VCaP (cell line): Measurements from ENCODE around the gene EFCAB6.

Experiments
- H3K27ac ChIP-seq: fragments of 450-650 bp; 2 replicates; pipeline ENCODE4 v1.5.1; 2017
- TF ChIP-seq, protein P1 (sequence below): fragments of 450-650 bp; conservative IDR thresholded peaks from 2 replicates; pipeline ENCODE4 v1.5.1; 2017; ENCODE audit warnings: mild to moderate bottlenecking, moderate library complexity

EFCAB6 gene, protein sequence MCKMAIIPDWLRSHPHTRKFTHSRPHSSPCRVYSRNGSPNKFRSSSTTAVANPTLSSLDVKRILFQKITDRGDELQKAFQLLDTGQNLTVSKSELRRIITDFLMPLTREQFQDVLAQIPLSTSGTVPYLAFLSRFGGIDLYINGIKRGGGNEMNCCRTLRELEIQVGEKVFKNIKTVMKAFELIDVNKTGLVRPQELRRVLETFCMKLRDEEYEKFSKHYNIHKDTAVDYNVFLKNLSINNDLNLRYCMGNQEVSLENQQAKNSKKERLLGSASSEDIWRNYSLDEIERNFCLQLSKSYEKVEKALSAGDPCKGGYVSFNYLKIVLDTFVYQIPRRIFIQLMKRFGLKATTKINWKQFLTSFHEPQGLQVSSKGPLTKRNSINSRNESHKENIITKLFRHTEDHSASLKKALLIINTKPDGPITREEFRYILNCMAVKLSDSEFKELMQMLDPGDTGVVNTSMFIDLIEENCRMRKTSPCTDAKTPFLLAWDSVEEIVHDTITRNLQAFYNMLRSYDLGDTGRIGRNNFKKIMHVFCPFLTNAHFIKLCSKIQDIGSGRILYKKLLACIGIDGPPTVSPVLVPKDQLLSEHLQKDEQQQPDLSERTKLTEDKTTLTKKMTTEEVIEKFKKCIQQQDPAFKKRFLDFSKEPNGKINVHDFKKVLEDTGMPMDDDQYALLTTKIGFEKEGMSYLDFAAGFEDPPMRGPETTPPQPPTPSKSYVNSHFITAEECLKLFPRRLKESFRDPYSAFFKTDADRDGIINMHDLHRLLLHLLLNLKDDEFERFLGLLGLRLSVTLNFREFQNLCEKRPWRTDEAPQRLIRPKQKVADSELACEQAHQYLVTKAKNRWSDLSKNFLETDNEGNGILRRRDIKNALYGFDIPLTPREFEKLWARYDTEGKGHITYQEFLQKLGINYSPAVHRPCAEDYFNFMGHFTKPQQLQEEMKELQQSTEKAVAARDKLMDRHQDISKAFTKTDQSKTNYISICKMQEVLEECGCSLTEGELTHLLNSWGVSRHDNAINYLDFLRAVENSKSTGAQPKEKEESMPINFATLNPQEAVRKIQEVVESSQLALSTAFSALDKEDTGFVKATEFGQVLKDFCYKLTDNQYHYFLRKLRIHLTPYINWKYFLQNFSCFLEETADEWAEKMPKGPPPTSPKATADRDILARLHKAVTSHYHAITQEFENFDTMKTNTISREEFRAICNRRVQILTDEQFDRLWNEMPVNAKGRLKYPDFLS (N-terminal part only)

DNA sequence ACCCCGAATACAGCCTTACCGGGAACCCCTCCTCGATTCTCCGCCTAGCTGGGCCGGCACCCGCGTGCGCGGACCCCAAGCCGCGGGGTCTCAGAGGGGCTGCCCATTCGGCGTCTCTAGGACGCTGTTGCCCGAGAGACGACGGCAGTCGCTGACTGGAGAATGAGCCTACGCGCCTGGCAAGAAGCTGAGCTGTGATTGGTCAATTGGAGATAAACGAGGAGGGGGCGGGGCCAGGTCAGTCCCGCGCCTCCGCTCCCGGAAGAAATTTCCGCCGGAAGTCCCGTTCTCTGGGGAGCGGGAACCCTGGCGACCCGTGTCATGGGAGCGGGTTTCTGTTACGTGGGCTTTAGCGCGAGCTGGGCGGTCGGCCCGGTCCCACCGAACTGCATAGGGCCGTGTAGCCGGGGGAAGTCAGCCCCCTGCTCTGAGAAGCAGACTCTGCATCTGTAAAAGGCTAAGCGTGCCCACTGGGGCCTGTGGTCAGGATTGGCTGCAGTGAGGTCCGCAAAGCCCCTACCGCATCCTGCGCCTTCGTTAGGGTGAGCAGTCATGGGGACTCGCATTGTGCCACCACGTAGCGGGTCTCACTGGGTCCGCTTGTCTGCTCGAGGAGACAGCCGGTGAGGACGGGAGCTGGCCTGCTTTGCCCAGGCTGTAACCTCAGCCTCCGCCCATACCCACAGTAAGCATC is at the start of gene EFCAB6:
Gene EFCAB6 (minus strand): TSS at position 157 of the 694 bp plus-strand sequence. CDS start 29,987 bp downstream, outside the sequence.
- H3K27ac ChIP-seq: peak within 1 kb of the TSS; percentile 79
- TF ChIP-seq, protein P1, sequence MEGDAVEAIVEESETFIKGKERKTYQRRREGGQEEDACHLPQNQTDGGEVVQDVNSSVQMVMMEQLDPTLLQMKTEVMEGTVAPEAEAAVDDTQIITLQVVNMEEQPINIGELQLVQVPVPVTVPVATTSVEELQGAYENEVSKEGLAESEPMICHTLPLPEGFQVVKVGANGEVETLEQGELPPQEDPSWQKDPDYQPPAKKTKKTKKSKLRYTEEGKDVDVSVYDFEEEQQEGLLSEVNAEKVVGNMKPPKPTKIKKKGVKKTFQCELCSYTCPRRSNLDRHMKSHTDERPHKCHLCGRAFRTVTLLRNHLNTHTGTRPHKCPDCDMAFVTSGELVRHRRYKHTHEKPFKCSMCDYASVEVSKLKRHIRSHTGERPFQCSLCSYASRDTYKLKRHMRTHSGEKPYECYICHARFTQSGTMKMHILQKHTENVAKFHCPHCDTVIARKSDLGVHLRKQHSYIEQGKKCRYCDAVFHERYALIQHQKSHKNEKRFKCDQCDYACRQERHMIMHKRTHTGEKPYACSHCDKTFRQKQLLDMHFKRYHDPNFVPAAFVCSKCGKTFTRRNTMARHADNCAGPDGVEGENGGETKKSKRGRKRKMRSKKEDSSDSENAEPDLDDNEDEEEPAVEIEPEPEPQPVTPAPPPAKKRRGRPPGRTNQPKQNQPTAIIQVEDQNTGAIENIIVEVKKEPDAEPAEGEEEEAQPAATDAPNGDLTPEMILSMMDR: no peak

- peak overlapping the region; percentile 57 for H3K27ac ChIP-seq
- TF ChIP-seq, protein P1: no peak
These were observed 49.4 kb upstream of the EFCAB6 start for GRCh38 chr22:43861529-43861928.

DNA sequence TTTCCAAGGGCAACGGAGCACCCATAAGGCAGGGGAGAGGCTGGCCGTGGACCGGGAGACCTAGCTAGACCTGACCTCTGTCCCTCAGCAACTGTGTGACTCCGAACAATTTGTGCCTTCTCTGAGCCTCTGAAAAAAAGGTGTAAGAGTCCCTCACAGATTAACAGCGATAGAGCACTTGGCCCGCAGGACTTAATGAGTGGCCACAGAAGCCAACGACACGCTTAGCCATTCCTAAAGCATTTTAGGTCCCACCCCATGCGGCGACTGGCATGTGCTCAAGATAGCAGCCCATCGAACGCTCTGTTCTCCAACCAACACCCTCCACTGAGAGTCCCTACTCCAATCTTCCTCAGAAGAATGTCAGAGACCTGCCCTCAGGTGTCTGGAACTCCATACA is 48.7 kb upstream of the EFCAB6 start:
- TF ChIP-seq, protein P1: no peak

DNA sequence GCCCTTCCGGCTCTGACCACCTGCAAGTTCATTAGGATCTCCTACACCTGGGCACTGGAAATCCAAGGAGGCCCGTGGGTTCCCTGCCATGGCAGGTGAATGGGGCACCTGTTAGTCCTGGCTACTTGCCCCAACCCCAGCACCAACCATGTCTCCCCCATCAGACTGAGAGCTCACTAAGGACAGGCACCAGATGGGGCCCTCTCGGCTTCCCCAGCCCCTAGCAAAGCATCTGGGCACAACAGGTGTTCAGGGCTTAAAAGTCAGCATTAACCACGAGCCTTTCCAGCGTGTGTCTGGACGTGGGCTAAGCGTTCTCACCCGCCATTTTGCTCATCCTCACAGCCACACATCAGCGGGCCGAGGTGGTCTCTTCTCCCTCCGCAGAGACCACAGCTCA is 48.0 kb upstream of the EFCAB6 start:
- H3K27ac ChIP-seq: no peak overlapping the region

More for the DNA sequence above, 48.7 kb upstream of the EFCAB6 start:
- 0 out of 2 replicates have a peak overlapping the region, but pooled peaks have one; percentile 57 for H3K27ac ChIP-seq

DNA sequence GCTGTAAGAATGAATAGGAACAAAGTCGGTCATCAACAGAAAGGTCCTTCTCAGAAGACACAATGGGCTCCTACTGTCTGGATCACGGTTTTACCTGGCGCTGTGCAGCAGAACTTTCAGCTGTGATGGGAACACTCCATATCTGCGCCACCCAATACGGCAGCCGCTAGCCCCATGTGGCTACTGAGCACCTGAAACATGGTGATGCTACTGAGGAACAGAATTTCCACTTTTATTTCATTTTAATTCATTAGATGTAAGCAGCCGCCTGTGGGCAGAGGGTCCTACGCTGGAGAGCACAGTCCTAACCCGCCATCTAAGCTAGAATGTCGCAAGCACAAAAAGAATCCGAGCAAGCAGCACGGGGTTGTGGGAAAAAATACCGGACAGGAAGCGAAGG is 47.5 kb upstream of the EFCAB6 start:
- H3K27ac ChIP-seq: no peak overlapping the region
- TF ChIP-seq, protein P1: no peak

More for the DNA sequence above, 48.0 kb upstream of the EFCAB6 start:
- TF ChIP-seq, protein P1: no peak

DNA sequence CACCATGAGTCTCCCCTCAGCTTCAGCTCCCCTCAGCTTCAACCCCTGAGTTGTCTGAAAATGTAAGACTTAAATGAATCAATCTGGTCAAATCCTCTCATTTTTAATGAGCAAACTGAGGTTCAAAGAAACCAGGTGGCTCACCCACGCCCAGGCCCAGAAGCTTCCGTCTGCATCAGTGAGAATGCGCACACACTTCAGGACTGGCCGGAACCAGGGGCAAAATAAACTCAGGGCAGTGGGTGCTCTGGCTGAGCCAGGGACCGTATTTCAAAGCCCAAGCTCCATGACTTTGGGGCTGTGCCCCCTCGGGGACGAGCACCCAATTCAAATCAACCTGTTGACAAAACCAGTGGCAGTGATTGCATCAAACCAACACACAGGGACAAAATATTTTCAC is 47.1 kb upstream of the EFCAB6 start:
- no peak overlapping the region for H3K27ac ChIP-seq
- TF ChIP-seq, protein P1: no peak
